Astrocyte of the spinal cord (primary cell): ENCODE data around the gene COL4A2.
A peak's percentile ranks its signal among the peaks of the same experiment; 100 is the strongest.

Experiments
- DNase-seq: peaks from one replicate; pipeline ENCODE4 v3.0.0; 2011; ENCODE audit warnings: low read depth, low spot score
- H3K4me3 ChIP-seq: 2 replicates; pipeline ENCODE4 v1.5.1; 2011; ENCODE audit warnings: low read depth, mild to moderate bottlenecking, low read length, moderate library complexity
- in situ Hi-C: cut with HindIII; loops from 2 replicates; pipeline ENCODE4 v1.10.0; 2017; ENCODE audit warnings: low sequenced_read_pairs
- TF ChIP-seq, protein P1 (sequence below): IDR thresholded peaks from 2 replicates; pipeline ENCODE4 v1.5.1; 2012; ENCODE audit warnings: low read depth, mild to moderate bottlenecking, low read length, inconsistent platforms

Gene COL4A2

DNA sequence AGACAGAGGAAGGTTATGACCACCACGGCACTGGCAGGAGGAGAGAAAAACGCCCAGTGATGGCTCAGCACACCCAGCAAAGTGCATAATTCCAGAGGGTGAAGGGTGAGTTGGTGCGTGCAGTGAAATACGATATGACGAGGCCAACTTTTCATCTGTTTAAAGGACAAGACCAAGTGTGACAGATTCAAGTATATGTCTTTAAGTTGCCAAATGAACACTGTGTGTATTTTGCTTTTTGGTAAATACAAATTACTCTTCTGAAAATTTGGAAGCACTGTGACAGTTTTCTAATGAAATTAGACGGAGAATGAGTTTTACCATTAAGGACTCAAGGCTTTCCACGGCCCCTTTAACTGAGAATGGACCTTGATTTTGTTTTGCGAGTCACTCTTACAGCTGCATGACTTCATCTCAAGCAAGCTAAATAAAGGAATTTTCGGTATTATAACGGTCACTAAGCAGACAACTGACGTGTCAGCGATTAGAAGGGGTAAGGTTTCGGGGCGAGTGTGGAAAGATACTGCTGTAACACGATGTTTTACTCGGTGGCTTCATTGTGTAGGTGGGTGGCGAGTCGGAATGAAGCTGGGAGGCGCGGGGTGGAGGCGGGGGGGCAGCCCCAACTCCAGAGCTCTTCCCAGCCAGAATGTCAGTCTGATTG, 22.8 kb downstream of the COL4A2 start:
- peak; percentile 78 for DNase-seq
- H3K4me3 ChIP-seq: peak overlapping the region; percentile 24
- in situ Hi-C loops: no loop called here
- TF ChIP-seq, protein P1, sequence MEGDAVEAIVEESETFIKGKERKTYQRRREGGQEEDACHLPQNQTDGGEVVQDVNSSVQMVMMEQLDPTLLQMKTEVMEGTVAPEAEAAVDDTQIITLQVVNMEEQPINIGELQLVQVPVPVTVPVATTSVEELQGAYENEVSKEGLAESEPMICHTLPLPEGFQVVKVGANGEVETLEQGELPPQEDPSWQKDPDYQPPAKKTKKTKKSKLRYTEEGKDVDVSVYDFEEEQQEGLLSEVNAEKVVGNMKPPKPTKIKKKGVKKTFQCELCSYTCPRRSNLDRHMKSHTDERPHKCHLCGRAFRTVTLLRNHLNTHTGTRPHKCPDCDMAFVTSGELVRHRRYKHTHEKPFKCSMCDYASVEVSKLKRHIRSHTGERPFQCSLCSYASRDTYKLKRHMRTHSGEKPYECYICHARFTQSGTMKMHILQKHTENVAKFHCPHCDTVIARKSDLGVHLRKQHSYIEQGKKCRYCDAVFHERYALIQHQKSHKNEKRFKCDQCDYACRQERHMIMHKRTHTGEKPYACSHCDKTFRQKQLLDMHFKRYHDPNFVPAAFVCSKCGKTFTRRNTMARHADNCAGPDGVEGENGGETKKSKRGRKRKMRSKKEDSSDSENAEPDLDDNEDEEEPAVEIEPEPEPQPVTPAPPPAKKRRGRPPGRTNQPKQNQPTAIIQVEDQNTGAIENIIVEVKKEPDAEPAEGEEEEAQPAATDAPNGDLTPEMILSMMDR: no peak

DNA sequence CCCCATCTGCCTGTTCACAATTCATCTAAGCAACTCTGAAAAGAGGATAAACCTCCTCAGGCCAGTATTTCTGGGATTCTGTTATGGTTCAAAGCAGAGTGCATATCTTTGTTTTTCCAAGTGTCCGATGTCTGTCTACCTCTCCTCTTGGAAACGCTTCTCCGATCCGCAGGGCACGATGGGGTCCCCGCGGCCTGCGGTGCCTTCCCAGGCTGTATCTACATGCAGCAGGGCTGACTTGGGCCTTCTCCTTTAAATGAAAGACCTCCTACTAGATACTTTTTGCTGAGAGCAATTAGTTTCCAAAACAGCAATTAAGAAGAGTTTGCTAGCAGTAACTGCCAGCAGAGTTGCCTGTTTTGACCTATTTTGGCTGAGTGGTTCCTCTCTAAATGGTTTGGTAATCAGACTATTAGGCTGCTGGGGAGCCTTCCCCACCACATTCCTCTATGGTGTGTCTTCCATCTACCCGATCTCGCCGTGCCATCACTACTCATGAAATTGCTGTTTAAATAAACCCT, 23.5 kb downstream of the COL4A2 start:
- in situ Hi-C loops: no loop called here
- TF ChIP-seq, protein P1: no peak
- peak overlapping the region; percentile 24 for H3K4me3 ChIP-seq
- peak; percentile 64 for DNase-seq

GRCh38 chr13:110331362-110331761, 24.3 kb downstream of the COL4A2 start:
- TF ChIP-seq, protein P1: no peak
- in situ Hi-C loops: no loop called here
- H3K4me3 ChIP-seq: peak overlapping the region; percentile 12
- DNase-seq: peak; percentile 97

GRCh38 chr13:110332750-110333149, 25.7 kb downstream of the COL4A2 start:
- H3K4me3 ChIP-seq: no peak overlapping the region
- in situ Hi-C loops: no loop called here
- TF ChIP-seq, protein P1: no peak
- DNase-seq: peak; percentile 60

- TF ChIP-seq, protein P1: no peak
- no peak for DNase-seq
- H3K4me3 ChIP-seq: no peak overlapping the region
- in situ Hi-C loops: no loop called here
These were observed 26.8 kb downstream of the COL4A2 start for GRCh38 chr13:110333837-110334236.

- DNase-seq: peak; percentile 84
- in situ Hi-C loops: no loop called here
- no peak overlapping the region for H3K4me3 ChIP-seq
- TF ChIP-seq, protein P1: no peak
These were observed 27.2 kb downstream of the COL4A2 start for GRCh38 chr13:110334256-110334655.
